HFFc6 (cell line): ENCODE data around the gene INHBB. TPM values are rescaled to one million over a fixed set of nuclear protein-coding genes. Genes with fewer than 3 reads are reported as not detected.
"Not testable (repeated sequence)": the region's sequence is repeated elsewhere in the genome, so short reads cannot be mapped to it uniquely, and the experiment has no call there.

Experiments used
- DNase-seq: peaks from one replicate; pipeline ENCODE4 v3.0.0-alpha.2; 2018
- H3K27ac Mint-ChIP-seq: 2 replicates; pipeline ENCODE4 v1.8.0; 2020; ENCODE audit warnings: mild to moderate bottlenecking, mixed read lengths
- H3K27me3 Mint-ChIP-seq: 2 replicates; pipeline ENCODE4 v1.8.0; 2021; ENCODE audit warnings: mild to moderate bottlenecking, moderate library complexity, mixed read lengths; ENCODE audit not compliant: insufficient read depth
- H3K36me3 Mint-ChIP-seq: 2 replicates; pipeline ENCODE4 v1.8.0; 2021; ENCODE audit warnings: low read depth, mixed read lengths
- H3K4me1 Mint-ChIP-seq: 2 replicates; pipeline ENCODE4 v1.8.0; 2020; ENCODE audit warnings: low read depth, mixed read lengths
- H3K4me3 Mint-ChIP-seq: 2 replicates; pipeline ENCODE4 v1.8.0; 2020; ENCODE audit warnings: mild to moderate bottlenecking, moderate library complexity, mixed read lengths
- H3K9me3 Mint-ChIP-seq: 2 replicates; pipeline ENCODE4 v1.8.0; 2020; ENCODE audit warnings: mild to moderate bottlenecking, mixed read lengths
- total RNA-seq, 6 experiments: library from RNA; stranded (reverse); fragmentation: NEBNext Ultra II Directional; extraction: Animal tissue kit (Norgen Biotek cat#: 25700); gene quantifications; 2 replicates in 1 of 6; 3 replicates in 5 of 6; pipeline ENCODE4 v1.2.3, GENCODE V29; 2021
- TF ChIP-seq, protein P1 (sequence below): fragments of 200-600 bp; sonication (generic); IDR thresholded peaks from 2 replicates; pipeline ENCODE4 v1.5.0; 2021; ENCODE audit warnings: antibody characterized with exemption, mild to moderate bottlenecking

INHBB gene
- total RNA-seq, 6 experiments from 2014 or later, result 0.47 to 1.6 (median 1.1) TPM

DNA sequence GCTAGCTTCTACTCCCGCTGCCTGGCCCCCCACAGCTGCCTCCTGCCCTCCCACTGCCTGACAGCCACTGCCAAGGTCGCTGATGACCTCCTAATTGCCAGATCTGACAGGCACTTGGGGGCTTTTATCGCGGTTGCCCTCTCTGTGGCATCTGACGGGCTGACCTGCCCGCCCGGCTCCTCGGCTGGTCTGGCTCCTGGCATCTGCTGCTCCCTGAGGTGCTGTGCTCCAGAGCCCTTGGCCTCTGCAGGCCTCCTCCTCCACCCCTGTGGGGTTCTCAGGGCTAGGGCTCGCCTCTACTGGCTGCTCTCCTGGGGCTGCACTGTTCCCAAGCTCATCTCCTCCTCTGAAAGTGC lies 43.1 kb downstream of the INHBB start:
- no peak overlapping the region for H3K4me3 Mint-ChIP-seq
- peaks cover 11% of the 10 kb centered on the region for H3K27me3 Mint-ChIP-seq
- no peak overlapping the region for H3K27ac Mint-ChIP-seq
- no peaks in the 10 kb centered on the region for H3K4me1 Mint-ChIP-seq
- H3K36me3 Mint-ChIP-seq, result no peaks in the 10 kb centered on the region
- DNase-seq, result no peak
- H3K9me3 Mint-ChIP-seq, result 0 out of 2 replicates have a peak, but pooled peaks cover 3% of the 10 kb centered on the region
- TF ChIP-seq, protein P1, sequence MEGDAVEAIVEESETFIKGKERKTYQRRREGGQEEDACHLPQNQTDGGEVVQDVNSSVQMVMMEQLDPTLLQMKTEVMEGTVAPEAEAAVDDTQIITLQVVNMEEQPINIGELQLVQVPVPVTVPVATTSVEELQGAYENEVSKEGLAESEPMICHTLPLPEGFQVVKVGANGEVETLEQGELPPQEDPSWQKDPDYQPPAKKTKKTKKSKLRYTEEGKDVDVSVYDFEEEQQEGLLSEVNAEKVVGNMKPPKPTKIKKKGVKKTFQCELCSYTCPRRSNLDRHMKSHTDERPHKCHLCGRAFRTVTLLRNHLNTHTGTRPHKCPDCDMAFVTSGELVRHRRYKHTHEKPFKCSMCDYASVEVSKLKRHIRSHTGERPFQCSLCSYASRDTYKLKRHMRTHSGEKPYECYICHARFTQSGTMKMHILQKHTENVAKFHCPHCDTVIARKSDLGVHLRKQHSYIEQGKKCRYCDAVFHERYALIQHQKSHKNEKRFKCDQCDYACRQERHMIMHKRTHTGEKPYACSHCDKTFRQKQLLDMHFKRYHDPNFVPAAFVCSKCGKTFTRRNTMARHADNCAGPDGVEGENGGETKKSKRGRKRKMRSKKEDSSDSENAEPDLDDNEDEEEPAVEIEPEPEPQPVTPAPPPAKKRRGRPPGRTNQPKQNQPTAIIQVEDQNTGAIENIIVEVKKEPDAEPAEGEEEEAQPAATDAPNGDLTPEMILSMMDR, result no peak

DNA sequence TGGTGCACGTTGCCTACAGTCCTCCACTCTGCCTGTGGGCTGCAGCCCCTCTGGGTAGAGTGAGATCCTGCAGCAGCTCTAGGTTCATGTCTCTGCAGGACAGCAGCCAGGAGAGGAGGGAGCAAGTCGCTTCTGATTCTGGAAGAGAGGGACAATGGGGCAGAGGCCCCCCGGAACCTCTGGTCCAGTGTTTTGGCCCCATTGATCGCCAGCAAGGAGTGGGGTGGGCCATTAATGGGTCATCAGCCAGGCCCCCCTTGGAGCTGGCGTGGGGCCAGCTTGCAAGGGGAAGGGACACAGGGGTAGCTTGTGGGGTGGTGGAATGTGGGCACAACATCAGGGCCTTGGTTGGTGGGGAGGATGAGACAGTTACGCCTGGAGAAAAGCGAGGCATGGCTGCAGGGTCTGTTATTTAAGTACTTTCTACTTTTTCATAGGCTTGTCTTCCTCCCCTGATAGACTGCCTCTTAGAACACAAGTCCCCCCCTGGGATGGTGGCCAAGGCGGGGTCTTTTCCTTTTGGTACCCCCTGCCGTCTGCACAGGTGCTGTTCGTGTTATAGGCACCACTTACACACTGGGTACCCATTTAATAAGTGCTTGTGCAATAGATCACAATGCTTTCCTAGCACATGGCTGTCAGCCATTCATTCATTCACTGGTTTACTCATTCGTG lies 44.6 kb downstream of the INHBB start:
- H3K4me3 Mint-ChIP-seq, result no peak overlapping the region
- no peak overlapping the region for H3K27ac Mint-ChIP-seq
- no peak for DNase-seq
- no peaks in the 10 kb centered on the region for H3K4me1 Mint-ChIP-seq
- TF ChIP-seq, protein P1, result no peak
- no peaks in the 10 kb centered on the region for H3K36me3 Mint-ChIP-seq
- H3K9me3 Mint-ChIP-seq, result 0 out of 2 replicates have a peak, but pooled peaks cover 3% of the 10 kb centered on the region
- H3K27me3 Mint-ChIP-seq, result peaks cover 8% of the 10 kb centered on the region

- not testable (repeated sequence) for H3K27ac Mint-ChIP-seq, H3K4me1 Mint-ChIP-seq, H3K36me3 Mint-ChIP-seq, H3K4me3 Mint-ChIP-seq, H3K9me3 Mint-ChIP-seq, DNase-seq, H3K27me3 Mint-ChIP-seq
These were observed 45.4 kb downstream of the INHBB start for GRCh38 chr2:120391382-120391781.

DNA sequence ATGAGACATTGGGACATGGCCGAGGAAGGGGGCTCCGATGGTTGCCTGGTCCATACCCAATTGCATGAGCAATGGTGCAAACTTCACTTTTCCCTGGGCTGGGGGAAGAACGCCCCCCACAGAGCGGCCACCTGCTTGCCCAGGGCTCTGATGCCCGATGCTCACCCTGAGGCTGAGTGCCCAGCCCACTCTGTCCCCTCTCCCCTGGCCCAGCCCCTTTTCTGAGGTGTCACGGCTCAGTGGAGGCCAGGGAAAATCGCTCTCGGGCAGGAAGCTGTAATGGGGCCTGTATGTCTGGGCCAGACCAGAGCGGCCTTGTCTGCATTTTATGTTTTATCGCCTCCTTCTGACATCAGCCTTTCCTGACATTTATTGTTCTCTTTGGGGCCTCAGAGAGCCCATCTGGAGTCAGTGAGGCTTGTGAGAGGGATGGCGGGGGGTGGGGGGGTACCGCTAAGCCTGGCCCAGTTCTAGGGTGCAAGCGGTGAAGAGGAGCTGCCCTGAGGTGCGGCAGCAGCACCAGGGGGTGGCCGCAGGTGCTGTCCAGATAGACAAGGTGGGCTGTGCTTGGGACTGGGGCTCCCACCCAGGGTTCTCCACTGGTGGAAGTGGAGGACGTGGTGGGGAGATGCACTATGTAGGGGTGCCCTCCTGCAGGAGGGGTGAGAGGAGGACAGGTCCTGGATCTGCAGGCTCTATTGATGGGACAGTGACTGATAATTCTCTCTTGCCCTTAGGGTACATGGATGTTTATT lies 46.2 kb downstream of the INHBB start:
- H3K27me3 Mint-ChIP-seq, result peaks cover 7% of the 10 kb centered on the region
- TF ChIP-seq, protein P1, result no peak
- DNase-seq, result no peak
- 0 out of 2 replicates have a peak, but pooled peaks cover 3% of the 10 kb centered on the region for H3K9me3 Mint-ChIP-seq
- no peak overlapping the region for H3K27ac Mint-ChIP-seq
- H3K4me3 Mint-ChIP-seq, result no peak overlapping the region
- peaks cover 5% of the 10 kb centered on the region for H3K4me1 Mint-ChIP-seq
- no peaks in the 10 kb centered on the region for H3K36me3 Mint-ChIP-seq

DNA sequence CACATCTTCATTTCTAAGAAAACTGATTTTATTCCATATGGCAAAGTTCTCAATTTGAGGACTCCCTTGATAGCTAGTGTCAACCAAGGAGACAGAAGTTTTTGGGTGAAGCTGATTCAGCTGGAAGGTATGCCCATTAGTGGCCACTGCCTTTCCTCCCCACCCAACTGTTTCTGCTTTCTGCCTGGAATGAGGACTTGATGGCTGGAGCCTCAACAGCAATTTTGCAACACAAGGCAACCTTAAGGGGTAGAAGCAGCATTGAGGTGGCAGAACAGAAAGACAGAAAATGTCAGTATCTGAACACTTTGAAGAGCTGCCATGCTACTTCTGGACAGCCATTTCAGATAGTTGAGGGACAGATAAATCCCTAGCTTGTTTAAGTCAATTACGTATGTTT lies 47.0 kb downstream of the INHBB start:
- TF ChIP-seq, protein P1, result no peak
- H3K36me3 Mint-ChIP-seq, result no peaks in the 10 kb centered on the region
- H3K27me3 Mint-ChIP-seq, result peaks cover 7% of the 10 kb centered on the region
- H3K27ac Mint-ChIP-seq, result no peak overlapping the region
- H3K4me3 Mint-ChIP-seq, result no peak overlapping the region
- no peak for DNase-seq
- 0 out of 2 replicates have a peak, but pooled peaks cover 3% of the 10 kb centered on the region for H3K9me3 Mint-ChIP-seq
- H3K4me1 Mint-ChIP-seq, result peaks cover 13% of the 10 kb centered on the region

DNA sequence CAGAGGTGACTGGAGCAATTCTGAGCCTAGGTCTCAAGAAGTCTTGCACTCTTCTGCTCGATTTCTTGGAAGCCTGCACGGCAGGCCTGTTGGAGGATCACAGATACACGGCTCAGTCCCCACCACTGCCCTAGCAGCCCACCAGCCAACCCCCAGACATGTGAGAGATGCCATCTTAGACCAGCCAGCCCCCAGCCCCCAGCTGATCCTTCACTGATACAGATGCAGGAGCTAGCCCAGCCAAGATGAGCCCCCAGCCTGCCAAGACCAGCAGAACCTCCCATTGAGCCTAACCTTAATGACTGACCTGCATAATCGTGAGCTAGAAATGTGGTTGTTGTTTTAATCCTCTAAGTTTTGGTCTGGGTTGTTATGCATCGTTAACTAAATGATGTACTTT lies 47.5 kb downstream of the INHBB start:
- H3K9me3 Mint-ChIP-seq, result 0 out of 2 replicates have a peak, but pooled peaks cover 3% of the 10 kb centered on the region
- no peaks in the 10 kb centered on the region for H3K36me3 Mint-ChIP-seq
- no peak overlapping the region for H3K4me3 Mint-ChIP-seq
- H3K4me1 Mint-ChIP-seq, result peaks cover 19% of the 10 kb centered on the region
- TF ChIP-seq, protein P1, result no peak
- no peak for DNase-seq
- peaks cover 7% of the 10 kb centered on the region for H3K27me3 Mint-ChIP-seq
- H3K27ac Mint-ChIP-seq, result no peak overlapping the region
